Thymus (tissue), 11 donors: ENCODE results near the gene LIPH. TPM values are rescaled to one million over a fixed set of nuclear protein-coding genes. Genes with fewer than 3 reads are reported as not detected.

Experiments
- DNase-seq, 9 donors: peaks; one replicate each; pipeline ENCODE4 v3.0.0-alpha.2; 2013; ENCODE audit warnings: low spot score in 9 of 9, low read depth in 6 of 9, missing footprints in 1 of 9
- H3K27ac ChIP-seq, 2 donors: one replicate each; pipeline ENCODE4 v1.5.1; 2013; ENCODE audit warnings: control low read depth in 1 of 2, low read depth in 1 of 2, low read length in 1 of 2, mild to moderate bottlenecking in 1 of 2, moderate library complexity in 1 of 2
- H3K27me3 ChIP-seq, 2 donors: one replicate each; pipeline ENCODE4 v1.5.1; 2013; ENCODE audit warnings: low read length in 1 of 2; ENCODE audit not compliant: control insufficient read depth in 2 of 2, insufficient read depth in 1 of 2
- H3K36me3 ChIP-seq, 2 donors: one replicate each; pipeline ENCODE4 v1.5.1; 2013; ENCODE audit warnings: low read length in 1 of 2, mild to moderate bottlenecking in 1 of 2, moderate library complexity in 1 of 2; ENCODE audit not compliant: control insufficient read depth in 2 of 2, insufficient read depth in 2 of 2
- H3K4me1 ChIP-seq, 2 donors: one replicate each; pipeline ENCODE4 v1.5.1; 2013; ENCODE audit warnings: low read length in 2 of 2; ENCODE audit not compliant: control insufficient read depth in 2 of 2, insufficient read depth in 2 of 2
- H3K4me3 ChIP-seq, 2 donors: one replicate each; pipeline ENCODE4 v1.5.1; 2013; ENCODE audit warnings: low read length in 2 of 2, control low read depth in 1 of 2, mild to moderate bottlenecking in 1 of 2
- H3K9me3 ChIP-seq, 2 donors: one replicate each; pipeline ENCODE4 v1.5.1; 2013; ENCODE audit warnings: low read length in 1 of 2, mild to moderate bottlenecking in 1 of 2; ENCODE audit not compliant: control insufficient read depth in 2 of 2, insufficient read depth in 1 of 2
- WGBS: extraction: QIAGEN DNeasy Blood & Tissue Kit; methylation state at CpG from one replicate; pipeline ENCODE4 v1.1.7; 2013; 5-methylcytosine and 5-hydroxymethylcytosine counted together
- polyA plus RNA-seq: library from polyadenylated mRNA; stranded (reverse); fragments of 200-250 nt; gene quantifications from one replicate; pipeline ENCODE4 v1.2.3, GENCODE V29; 2013
- total RNA-seq: library from RNA; stranded (reverse); fragments of 120-200 nt; gene quantifications from one replicate; pipeline ENCODE4 v1.2.4, GENCODE V29; 2013
- donor health status: healthy.

The LIPH gene
- total and polyA plus RNA-seq, 2 donors: 0.09 to 0.84 TPM

DNA sequence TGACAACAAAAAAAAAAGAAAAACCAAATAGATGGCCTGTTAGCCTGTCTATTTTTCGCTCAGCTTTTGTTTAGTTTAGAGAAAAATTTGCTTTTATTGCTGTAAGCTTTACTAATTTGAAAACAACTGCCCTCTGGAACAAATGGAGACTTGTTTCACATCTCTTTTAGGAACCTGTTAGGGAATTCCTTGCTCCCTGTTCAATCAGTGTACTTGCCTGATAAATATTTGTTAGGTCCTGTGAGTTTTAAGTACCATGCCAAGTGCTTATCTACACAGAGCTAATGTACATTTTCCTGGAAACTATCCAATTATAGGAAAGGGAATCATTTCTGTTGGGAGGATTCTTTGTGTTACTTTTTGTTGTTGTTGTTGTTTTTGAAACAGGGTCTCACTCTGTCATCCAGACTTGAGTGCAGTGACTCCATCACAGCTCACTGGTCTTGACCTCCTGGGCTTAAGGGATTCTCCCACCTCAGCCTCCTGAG lies 3.5 kb upstream of the LIPH start:
- Histone ChIP-seq H3K27ac (no peak overlapping the region), H3K27me3 (no peaks in the 10 kb centered on the region), H3K4me3 (no peak overlapping the region), H3K4me1 (peaks cover 0 to under 1% of the 10 kb centered on the region in 2 donors), H3K9me3 (no peaks in the 10 kb centered on the region), H3K36me3 (no peaks in the 10 kb centered on the region)
- 97% methylated on average over 1 of the region's 1 CpG for WGBS
- DNase-seq: no peak

DNA sequence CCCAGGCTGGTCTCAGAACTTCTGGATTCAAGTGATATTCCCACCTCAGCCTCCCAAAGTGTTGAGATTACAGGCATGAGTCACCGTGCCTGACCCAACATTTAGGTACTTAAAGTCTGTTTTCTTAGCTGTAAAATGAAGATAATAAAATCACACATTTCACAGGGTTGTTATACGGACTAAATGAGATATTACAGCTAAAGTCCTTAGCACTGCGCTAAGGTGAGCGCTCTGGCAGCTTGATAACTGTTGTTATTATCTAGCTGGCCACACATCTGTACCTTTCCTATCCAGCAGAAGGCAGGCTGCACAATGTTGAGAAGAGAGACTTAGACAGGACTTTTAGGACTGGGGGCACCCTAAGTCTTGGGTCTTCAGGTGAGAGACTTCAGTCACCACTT lies 2.7 kb upstream of the LIPH start:
- Histone ChIP-seq H3K4me1 (no peaks in the 10 kb centered on the region), H3K36me3 (no peaks in the 10 kb centered on the region), H3K27ac (no peak overlapping the region), H3K27me3 (no peaks in the 10 kb centered on the region), H3K9me3 (no peaks in the 10 kb centered on the region), H3K4me3 (no peak overlapping the region)
- WGBS: 98% methylated on average over 4 of the region's 4 CpGs
- DNase-seq: no peak

DNA sequence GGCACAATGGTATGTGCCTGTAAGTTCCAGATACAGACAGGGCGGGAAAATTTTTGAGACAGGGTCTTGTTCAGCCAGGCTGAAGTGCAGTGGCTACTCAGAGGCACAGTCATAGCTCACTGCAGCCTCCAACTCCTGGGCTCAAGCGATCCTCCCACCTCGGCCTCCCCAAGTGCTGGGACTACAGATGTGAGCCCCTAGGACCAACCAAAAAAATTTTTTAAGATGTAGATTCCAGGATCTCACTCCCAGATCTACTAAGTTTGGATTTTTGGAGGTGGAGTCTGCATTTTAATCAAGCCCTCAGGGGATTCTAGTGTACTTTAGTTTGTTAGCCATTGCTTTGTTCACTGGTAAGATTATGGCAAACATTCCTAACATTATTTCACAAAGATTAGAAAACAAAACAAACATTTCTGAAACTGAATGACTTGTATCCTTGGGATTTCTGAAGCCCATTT lies 2.7 kb downstream of the LIPH start:
- DNase-seq: no peak
- no peak overlapping the region for H3K27ac ChIP-seq
- WGBS: 78% methylated on average over 3 of the region's 3 CpGs
- H3K27me3 ChIP-seq: no peaks in the 10 kb centered on the region
- no peaks in the 10 kb centered on the region for H3K9me3 ChIP-seq
- no peaks in the 10 kb centered on the region for H3K36me3 ChIP-seq
- H3K4me3 ChIP-seq: no peak overlapping the region
- H3K4me1 ChIP-seq: no peaks in the 10 kb centered on the region

DNA sequence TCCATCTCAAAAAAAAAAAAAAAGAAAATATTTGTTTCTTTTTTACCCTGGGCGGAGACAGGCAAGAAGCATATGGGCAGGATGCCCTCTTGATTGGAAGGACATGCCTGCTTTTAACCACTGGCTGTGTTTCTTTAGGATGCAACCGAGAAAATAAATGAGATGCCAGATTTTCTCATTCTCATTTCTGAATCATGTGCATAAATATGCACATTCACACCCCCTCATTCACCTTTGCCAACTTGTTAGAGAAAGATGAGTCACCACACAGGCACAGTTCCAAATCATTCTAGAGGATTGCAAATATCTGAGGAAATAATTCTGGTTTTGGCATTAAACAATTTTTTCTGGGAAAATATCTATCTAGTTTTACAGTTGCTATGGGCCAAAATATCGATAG lies 3.3 kb downstream of the LIPH start:
- H3K27ac ChIP-seq: no peak overlapping the region
- no peak overlapping the region for H3K4me3 ChIP-seq
- H3K27me3 ChIP-seq: no peaks in the 10 kb centered on the region
- no peaks in the 10 kb centered on the region for H3K4me1 ChIP-seq
- 88% methylated on average over 3 of the region's 3 CpGs for WGBS
- no peaks in the 10 kb centered on the region for H3K9me3 ChIP-seq
- no peaks in the 10 kb centered on the region for H3K36me3 ChIP-seq
- no peak for DNase-seq

DNA sequence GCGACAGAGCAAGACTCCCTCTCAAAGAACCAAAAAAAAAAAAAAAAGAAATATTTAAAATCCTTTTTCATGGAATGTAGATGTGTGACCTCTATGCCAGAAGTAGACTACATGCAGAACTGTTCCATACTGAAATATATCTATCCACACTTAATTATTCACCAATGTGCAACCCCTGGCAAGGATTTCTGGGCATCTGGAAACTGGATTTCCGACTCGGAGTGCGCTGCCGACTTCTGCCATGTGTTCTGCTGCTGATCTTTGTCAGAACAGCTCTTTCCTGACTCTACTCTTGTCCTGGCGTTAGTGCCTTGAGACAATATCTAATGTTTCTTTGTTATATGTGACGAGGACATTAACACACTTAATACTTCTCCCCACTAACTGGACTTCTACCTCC lies 11.7 kb downstream of the LIPH start:
- Histone ChIP-seq H3K4me1 (peaks cover 0 to 6% of the 10 kb centered on the region in 2 donors), H3K4me3 (no peak overlapping the region), H3K36me3 (no peaks in the 10 kb centered on the region), H3K9me3 (no peaks in the 10 kb centered on the region), H3K27me3 (no peaks in the 10 kb centered on the region), H3K27ac (no peak overlapping the region)
- 96% methylated on average over 7 of the region's 7 CpGs for WGBS
- DNase-seq: no peak

DNA sequence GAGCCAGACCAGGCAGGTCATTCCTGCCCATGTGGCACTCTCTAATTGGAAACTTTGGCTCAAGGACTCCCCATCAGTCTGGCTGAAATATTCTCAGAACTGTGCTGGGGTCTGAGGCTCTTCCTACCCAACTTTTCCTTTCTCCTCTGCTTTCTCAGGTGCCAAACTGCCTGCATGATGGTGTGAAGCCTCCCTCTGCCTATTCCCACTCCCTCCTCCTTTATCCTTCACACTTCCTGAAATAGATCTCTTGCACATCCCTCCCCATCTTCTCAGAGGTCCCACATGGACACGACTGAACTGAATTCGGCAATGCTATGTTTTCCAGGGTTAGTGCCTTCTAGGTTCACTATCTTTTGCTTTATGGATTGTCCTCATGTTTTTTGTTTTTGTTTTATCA lies 12.5 kb downstream of the LIPH start:
- no peaks in the 10 kb centered on the region for H3K36me3 ChIP-seq
- DNase-seq: no peak

DNA sequence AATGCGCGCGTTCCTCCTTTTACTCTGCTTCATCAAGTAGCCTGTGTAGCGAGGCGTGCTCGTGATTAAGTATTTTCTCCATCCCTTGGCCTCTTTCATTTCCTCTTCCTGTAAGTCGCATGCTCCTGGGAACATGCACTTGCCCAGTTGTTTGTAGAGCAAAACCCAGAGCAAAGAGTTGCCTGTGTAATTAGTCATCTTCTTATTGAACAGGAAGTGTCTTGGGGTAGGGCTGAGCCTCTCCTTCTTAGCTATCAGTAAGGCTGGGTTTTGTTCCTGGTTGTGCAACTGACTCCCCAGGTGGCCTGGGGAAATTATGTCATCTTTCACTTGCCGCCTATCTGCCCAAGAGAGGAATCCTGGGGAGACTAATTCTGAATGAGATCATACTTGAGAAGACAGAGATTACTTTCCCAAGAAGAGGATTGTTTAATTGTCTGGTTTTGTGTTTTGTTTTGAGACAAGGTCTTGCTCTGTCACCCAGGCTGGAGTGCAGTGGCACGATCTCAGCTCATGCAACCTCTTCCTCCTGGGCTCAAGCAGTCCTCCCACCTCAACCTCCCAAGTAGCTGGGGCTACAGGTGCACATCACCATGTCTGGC lies 14.9 kb downstream of the LIPH start:
- Histone ChIP-seq H3K4me3 (no peak overlapping the region), H3K4me1 (peaks cover 0 to 6% of the 10 kb centered on the region in 2 donors), H3K36me3 (no peaks in the 10 kb centered on the region), H3K27me3 (no peaks in the 10 kb centered on the region), H3K9me3 (no peaks in the 10 kb centered on the region), H3K27ac (peak overlapping the region in 1 of 2 donors; percentile 32)
- peak in 3 of 9 donors; percentile 5 to 43 (median 18) for DNase-seq
- 48% methylated on average over 9 of the region's 9 CpGs for WGBS

More for the DNA sequence above, 12.5 kb downstream of the LIPH start:
- Histone ChIP-seq H3K27ac (no peak overlapping the region), H3K4me3 (no peak overlapping the region), H3K4me1 (peaks cover 0 to 6% of the 10 kb centered on the region in 2 donors), H3K9me3 (no peaks in the 10 kb centered on the region), H3K27me3 (no peaks in the 10 kb centered on the region)
- 89% methylated on average over 2 of the region's 2 CpGs for WGBS

DNA sequence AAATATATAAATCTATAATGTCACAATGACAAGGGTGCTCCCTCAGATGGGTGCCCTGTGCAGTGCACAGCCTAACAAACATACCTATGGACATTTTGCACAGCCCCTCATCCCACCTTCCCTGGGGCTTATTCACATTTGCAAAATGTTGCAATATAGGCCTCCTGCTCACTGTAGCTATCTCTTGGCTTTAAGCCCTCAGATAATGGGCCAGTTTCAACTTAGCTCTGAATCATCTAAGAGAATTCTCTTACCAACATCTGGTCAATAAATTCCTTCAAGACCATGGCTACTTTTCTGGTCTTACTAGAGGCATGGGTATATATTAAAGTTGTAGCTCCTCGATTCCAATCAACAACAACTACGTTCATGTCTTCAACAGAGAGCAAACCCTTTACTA lies 17.9 kb downstream of the LIPH start:
- 97% methylated on average over 2 of the region's 2 CpGs for whole genome bisulfite sequencing

DNA sequence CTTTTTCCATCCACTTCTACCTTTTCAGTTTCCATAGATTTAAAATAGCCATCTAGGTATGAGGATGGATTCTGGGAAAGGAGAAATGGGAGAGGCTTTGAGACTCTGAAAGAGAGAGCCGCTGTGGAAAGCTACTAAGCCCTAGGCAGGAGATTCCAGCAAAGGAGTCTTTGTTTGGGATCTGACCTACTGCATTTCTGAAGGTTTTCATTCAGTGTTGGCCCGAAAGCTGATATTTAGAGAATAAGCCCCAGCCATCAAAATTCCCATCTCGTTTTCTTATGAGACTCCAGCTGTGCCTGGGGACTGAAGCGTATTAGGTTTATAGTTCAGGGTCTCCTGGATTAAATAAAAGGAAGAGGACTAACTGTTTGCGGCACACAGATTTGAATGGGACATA lies 19.5 kb downstream of the LIPH start:
- WGBS: 77% methylated on average over 5 of the region's 5 CpGs

More for the DNA sequence above, 17.9 kb downstream of the LIPH start:
- DNase-seq: no peak
- Histone ChIP-seq H3K36me3 (no peaks in the 10 kb centered on the region), H3K27ac (no peak overlapping the region), H3K4me3 (no peak overlapping the region), H3K4me1 (peaks cover 0 to 6% of the 10 kb centered on the region in 2 donors), H3K27me3 (no peaks in the 10 kb centered on the region), H3K9me3 (no peaks in the 10 kb centered on the region)

More for the DNA sequence above, 19.5 kb downstream of the LIPH start:
- Histone ChIP-seq H3K4me3 (no peak overlapping the region), H3K36me3 (no peaks in the 10 kb centered on the region), H3K27ac (no peak overlapping the region), H3K27me3 (no peaks in the 10 kb centered on the region), H3K9me3 (no peaks in the 10 kb centered on the region), H3K4me1 (peaks cover 0 to 6% of the 10 kb centered on the region in 2 donors)
- DNase-seq: no peak
